Effector memory CD8-positive, alpha-beta T cell (primary cell): Measurements from ENCODE around the gene ZFYVE19.

Source experiments
- ATAC-seq: fragments of 150-1000 bp; cut with Tn5 transposase; replicated peaks from 2 replicates; pipeline ENCODE4 v1.10.0; 2021; ENCODE audit warnings: mild to moderate bottlenecking, moderate library complexity
- DNase-seq, 3 experiments: peaks; one replicate each; pipeline ENCODE4 v3.0.0; 2021
- H3K27ac Mint-ChIP-seq, 2 donors: one replicate each; pipeline ENCODE4 v1.8.0; 2022; ENCODE audit warnings: mild to moderate bottlenecking in 2 of 2, mixed read lengths in 2 of 2, moderate library complexity in 2 of 2
- H3K27me3 Mint-ChIP-seq, 2 donors: one replicate each; pipeline ENCODE4 v1.8.0; 2022; ENCODE audit warnings: mixed read lengths in 2 of 2
- H3K36me3 Mint-ChIP-seq: one replicate; pipeline ENCODE4 v1.8.0; 2022; ENCODE audit warnings: mild to moderate bottlenecking, moderate library complexity, mixed read lengths; ENCODE audit not compliant: insufficient read depth
- H3K4me1 Mint-ChIP-seq, 2 donors: one replicate each; pipeline ENCODE4 v1.8.0; 2022; ENCODE audit warnings: low read depth in 2 of 2, mixed read lengths in 2 of 2
- H3K4me3 Mint-ChIP-seq, 2 donors: one replicate each; pipeline ENCODE4 v1.8.0; 2022; ENCODE audit warnings: mild to moderate bottlenecking in 2 of 2, mixed read lengths in 2 of 2, moderate library complexity in 2 of 2
- H3K9me3 Mint-ChIP-seq, 2 donors: one replicate each; pipeline ENCODE4 v1.8.0; 2022; ENCODE audit warnings: mixed read lengths in 2 of 2

Gene ZFYVE19

DNA sequence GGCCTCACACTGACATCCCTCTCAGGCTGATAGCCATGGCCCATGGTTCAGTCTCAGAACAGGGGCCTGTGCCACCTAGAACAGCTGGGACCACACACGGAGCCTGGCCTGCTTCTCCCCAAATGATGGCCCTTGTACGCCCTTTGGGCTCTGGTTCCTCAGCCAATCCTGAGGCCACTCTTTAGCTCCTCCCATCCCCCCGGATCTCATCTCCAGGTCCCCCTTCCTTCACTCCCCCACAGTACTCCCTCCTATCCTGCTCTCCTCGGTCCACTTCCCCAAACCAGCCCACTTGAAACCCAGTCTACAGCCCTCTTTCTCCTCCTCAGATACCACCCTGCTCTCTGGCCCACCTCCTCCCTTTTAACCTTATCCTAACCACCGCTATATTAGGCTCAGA lies 17.8 kb upstream of the ZFYVE19 start:
- Mint-ChIP-seq H3K27ac (peak overlapping the region in 1 of 2 donors; percentile 75), H3K4me3 (no peak overlapping the region), H3K36me3 (peaks cover 15% of the 10 kb centered on the region), H3K27me3 (no peaks in the 10 kb centered on the region), H3K9me3 (no peaks in the 10 kb centered on the region), H3K4me1 (peaks cover 16 to 31% of the 10 kb centered on the region in 2 donors)
- ATAC-seq (no peak), DNase-seq (no peak)

DNA sequence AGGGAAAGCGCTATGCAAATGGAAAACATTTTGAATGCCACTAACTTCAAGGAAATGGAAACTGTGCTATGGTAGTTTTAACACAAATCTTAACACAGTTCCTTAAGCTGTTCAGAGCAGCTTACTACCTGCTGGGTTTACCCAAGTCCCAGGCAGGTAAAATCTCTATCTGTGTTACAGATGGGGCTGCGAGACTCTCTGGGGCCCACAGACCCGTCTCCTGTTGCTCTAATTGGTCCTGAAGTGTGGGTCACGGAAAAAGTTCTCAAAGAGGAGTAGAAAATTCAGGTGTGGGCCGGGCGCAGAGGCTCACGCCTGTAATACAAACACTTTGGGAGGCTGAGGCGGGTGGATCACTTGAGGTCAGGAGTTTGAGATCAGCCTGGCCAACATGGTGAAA lies 16.9 kb upstream of the ZFYVE19 start:
- ATAC-seq (no peak), DNase-seq (no peak)
- Mint-ChIP-seq H3K27me3 (no peaks in the 10 kb centered on the region), H3K4me1 (peaks cover 16 to 31% of the 10 kb centered on the region in 2 donors), H3K27ac (no peak overlapping the region), H3K36me3 (peaks cover 15% of the 10 kb centered on the region), H3K4me3 (no peak overlapping the region), H3K9me3 (no peaks in the 10 kb centered on the region)

DNA sequence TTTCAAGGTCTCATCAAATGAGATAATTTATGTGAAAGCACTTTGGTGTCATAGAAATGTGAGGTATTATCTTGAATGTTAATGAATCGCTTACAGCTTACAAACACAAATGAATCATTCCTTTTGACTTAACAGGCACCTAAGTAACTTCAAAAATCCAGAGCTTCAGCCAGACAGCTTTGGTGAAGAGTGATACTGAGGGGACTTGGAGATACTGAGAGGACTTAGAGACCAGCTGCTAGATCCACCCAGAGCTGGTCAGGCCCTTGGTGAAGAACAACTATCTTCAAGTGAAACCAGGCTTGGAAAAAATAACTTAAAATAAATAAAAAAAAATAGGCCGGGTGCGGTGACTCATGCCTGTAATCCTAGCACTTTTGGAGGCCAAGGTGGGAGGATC lies 16.2 kb upstream of the ZFYVE19 start:
- no peaks in the 10 kb centered on the region for H3K9me3 Mint-ChIP-seq
- peaks cover 16 to 34% of the 10 kb centered on the region in 2 donors for H3K4me1 Mint-ChIP-seq
- no peaks in the 10 kb centered on the region for H3K27me3 Mint-ChIP-seq
- DNase-seq (no peak), ATAC-seq (no peak)
- no peak overlapping the region for H3K27ac Mint-ChIP-seq
- H3K36me3 Mint-ChIP-seq, result peaks cover 15% of the 10 kb centered on the region
- H3K4me3 Mint-ChIP-seq, result no peak overlapping the region

DNA sequence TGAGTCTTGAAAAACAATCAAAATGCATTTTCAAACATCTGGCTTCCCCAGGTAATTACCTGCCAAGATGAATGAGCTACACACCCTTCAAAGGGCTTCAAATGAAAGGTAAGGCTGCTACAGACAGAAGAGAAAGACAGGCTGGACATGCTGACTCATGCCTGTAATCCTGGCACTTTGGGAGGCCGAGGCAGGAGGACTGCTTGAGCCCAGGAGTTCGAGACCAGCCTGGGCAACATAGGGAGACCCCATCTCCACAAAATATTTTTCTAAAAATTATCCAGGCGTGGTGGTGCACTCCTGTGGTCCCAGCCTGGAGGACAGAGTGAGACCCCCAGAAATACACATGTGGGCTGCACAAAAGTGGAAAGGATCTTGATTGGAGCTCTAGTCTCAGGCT lies 14.5 kb upstream of the ZFYVE19 start:
- peak overlapping the region in 1 of 2 donors; percentile 30 for H3K27ac Mint-ChIP-seq

DNA sequence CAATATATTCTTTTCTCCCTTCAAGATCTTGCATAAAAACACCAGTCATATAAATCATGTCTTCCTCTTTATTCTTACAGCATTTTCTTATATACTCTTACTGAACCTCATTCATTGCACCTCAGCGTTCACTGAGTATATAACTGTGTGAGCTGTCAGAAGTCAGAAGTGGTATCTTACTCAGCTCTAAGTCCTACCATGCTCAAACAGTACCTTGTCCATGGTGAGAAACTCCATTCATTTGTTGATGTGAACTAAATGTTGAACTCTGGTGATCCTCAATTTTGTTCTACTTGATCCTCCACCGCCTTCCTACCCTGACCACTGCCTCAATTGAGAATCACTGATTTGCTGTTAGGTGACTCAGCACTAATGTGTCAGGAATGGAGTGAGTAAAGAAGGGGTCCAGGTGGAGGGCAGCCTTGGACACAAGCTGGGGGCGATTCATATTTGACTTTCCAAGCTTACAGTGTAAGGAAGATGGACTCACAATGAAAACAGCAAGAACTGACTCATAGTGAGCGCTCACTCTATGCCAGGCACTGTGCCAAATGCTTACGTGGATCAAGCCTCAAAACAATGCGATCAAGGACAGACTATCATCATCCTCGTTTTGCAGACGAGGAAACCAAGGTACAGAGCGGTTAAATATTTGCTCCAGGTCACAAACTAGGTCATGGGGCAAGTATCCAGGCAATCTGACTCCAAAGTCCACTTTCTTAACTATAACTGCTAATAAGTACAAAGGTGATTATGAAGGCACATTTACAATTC lies 13.5 kb upstream of the ZFYVE19 start:
- ATAC-seq (no peak), DNase-seq (no peak)
- Mint-ChIP-seq H3K4me3 (no peak overlapping the region), H3K27me3 (no peaks in the 10 kb centered on the region), H3K36me3 (peaks cover 20% of the 10 kb centered on the region), H3K27ac (peak overlapping the region in 1 of 2 donors; percentile 5), H3K9me3 (no peaks in the 10 kb centered on the region), H3K4me1 (peaks cover 10 to 33% of the 10 kb centered on the region in 2 donors)

More for the DNA sequence above, 14.5 kb upstream of the ZFYVE19 start:
- DNase-seq (no peak), ATAC-seq (no peak)
- H3K36me3 Mint-ChIP-seq, result peaks cover 15% of the 10 kb centered on the region
- no peaks in the 10 kb centered on the region for H3K9me3 Mint-ChIP-seq
- H3K4me3 Mint-ChIP-seq, result no peak overlapping the region
- peaks cover 14 to 32% of the 10 kb centered on the region in 2 donors for H3K4me1 Mint-ChIP-seq
- no peaks in the 10 kb centered on the region for H3K27me3 Mint-ChIP-seq

DNA sequence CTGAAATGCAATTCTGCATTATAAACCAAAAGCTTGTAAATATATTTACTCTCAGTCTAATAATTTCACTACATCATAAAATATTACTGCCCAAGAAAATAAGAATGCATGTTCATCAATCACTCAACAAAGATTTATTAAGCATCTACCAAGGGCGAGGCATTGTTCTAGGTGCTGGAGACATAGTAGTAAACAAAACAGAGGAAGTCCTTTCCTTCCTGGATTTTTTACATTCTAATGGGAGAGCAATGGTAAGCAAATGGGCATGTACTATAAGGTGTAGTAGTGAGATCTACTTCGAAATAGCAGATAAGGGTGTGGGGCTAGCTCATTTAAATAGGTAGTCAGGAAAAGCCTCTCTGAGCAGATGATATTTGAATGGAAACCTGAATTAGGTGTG lies 10.8 kb upstream of the ZFYVE19 start:
- Mint-ChIP-seq H3K36me3 (peaks cover 27% of the 10 kb centered on the region), H3K27me3 (no peaks in the 10 kb centered on the region), H3K4me1 (peaks cover 15 to 38% of the 10 kb centered on the region in 2 donors), H3K27ac (peak overlapping the region in 1 of 2 donors; percentile 19), H3K9me3 (no peaks in the 10 kb centered on the region), H3K4me3 (no peak overlapping the region)
- DNase-seq (no peak), ATAC-seq (no peak)

DNA sequence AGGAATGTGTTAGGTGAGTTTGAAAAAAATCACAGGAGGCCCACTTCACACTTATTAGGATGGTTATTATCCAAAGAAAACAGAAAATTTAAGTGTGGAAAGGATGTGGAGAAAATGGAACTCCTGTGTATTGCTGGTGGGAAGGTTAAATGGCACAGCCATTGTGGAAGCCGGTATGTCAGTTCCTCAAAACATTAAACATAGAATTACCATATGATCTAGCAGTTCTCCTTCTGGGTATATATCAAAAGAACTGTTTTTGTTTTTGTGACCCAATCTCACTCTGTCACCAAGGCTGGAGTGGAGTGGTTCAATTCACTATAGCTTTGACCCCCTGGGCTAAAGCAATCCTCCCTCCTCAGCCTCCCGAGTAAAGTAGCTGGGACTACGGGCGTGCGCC lies 10.4 kb upstream of the ZFYVE19 start:
- H3K27ac Mint-ChIP-seq, result peak overlapping the region in 1 of 2 donors; percentile 19
- no peaks in the 10 kb centered on the region for H3K27me3 Mint-ChIP-seq
- peaks cover 18 to 40% of the 10 kb centered on the region in 2 donors for H3K4me1 Mint-ChIP-seq

DNA sequence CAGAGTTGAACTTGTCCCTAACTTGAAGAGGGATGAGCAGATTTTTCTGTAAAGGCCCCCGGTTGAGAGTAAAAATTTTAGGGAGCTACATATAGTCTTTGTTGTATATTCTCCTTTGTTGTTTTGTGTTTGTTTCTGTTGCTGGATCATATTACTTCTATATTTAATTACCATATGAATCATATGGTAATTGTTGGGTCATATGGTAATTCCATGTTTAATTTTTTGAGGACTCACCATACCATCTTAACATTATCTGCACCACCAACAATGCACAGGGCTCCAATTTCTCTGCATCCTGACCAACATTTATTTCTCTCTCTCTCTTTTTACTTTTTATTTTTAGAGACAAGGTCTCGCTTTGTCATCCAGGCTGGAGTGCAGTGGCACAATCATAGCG lies 7.4 kb upstream of the ZFYVE19 start:
- ATAC-seq (no peak), DNase-seq (no peak)
- peak overlapping the region in 1 of 2 donors; percentile 8 for H3K27ac Mint-ChIP-seq
- H3K4me1 Mint-ChIP-seq, result peaks cover 22 to 34% of the 10 kb centered on the region in 2 donors
- no peak overlapping the region for H3K4me3 Mint-ChIP-seq
- H3K36me3 Mint-ChIP-seq, result peaks cover 15% of the 10 kb centered on the region
- no peaks in the 10 kb centered on the region for H3K9me3 Mint-ChIP-seq
- no peaks in the 10 kb centered on the region for H3K27me3 Mint-ChIP-seq

More for the DNA sequence above, 10.4 kb upstream of the ZFYVE19 start:
- Mint-ChIP-seq H3K4me3 (no peak overlapping the region), H3K36me3 (peaks cover 25% of the 10 kb centered on the region), H3K9me3 (no peaks in the 10 kb centered on the region)
- DNase-seq (no peak), ATAC-seq (no peak)

DNA sequence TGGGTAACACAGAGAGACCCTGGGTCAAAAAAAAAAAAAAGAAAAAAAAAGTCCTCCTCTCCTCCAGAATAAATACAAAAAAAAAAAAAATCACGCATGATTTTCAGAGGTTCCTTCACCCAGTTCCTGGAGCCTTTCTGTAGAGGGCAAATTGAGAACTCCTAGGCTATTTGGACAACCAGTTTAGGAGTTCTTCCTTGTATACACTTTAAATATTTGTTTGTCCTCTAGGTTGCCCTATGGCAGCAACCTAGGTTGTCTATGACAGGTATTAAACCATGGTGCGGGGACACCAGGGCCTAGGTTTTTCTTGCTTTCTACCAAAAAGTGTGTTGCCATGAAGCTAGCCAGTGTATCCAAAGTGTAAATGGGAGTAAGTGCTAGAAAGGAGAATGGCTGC lies 3.8 kb upstream of the ZFYVE19 start:
- Mint-ChIP-seq H3K27ac (peak overlapping the region; percentile 3 to 4), H3K4me1 (peaks cover 27 to 29% of the 10 kb centered on the region in 2 donors), H3K9me3 (no peaks in the 10 kb centered on the region), H3K36me3 (peaks cover 13% of the 10 kb centered on the region), H3K4me3 (no peak overlapping the region), H3K27me3 (no peaks in the 10 kb centered on the region)
- no peak for ATAC-seq
- no peak for DNase-seq

DNA sequence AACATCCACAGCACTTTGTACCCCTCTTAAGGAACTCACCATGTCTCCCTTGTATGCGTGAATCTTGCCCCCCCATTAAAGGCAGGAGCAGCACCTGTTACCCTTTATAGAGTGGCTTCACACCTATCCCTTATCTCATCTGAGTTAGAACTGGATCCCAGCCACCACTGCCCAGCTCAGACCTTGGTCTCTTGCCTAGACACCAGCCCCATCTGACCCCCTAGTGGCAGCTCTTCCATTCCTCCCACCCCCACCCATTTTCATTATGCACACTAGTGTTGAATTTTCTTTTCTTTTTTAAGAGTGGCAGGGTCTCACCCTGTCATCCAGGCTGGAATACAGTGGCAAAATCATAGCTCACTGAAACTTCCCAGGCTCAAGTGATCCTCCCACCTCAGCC lies 3.2 kb upstream of the ZFYVE19 start:
- Mint-ChIP-seq H3K9me3 (no peaks in the 10 kb centered on the region), H3K36me3 (peaks cover 11% of the 10 kb centered on the region), H3K27ac (peak overlapping the region; percentile 3 to 4), H3K4me1 (peaks cover 24 to 29% of the 10 kb centered on the region in 2 donors), H3K4me3 (no peak overlapping the region), H3K27me3 (no peaks in the 10 kb centered on the region)
- ATAC-seq, result no peak
- DNase-seq, result no peak

DNA sequence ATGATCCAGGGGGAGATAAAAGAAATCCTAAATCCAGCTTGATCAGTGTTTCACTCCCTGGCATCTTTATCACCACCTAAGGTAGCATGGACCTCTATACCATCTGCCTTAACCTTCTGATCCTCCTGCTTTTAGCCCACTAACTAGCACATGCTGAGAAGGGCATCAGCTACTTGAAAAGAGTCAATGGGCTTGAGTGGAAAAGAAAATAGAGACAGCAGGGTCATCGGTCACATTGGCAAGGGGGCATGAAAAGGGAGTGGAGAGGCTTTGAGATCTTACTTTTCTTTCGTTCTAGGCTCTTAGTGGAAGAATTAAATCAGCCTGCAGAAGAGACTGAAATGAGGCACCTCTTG lies 239 bp upstream of the ZFYVE19 start:
- DNase-seq, result no peak
- H3K4me3 Mint-ChIP-seq, result peak overlapping the region; percentile 92
- peaks cover 18% of the 10 kb centered on the region in 2 donors for H3K4me1 Mint-ChIP-seq
- peaks cover 7% of the 10 kb centered on the region for H3K36me3 Mint-ChIP-seq
- peak overlapping the region; percentile 91 for H3K27ac Mint-ChIP-seq
- H3K9me3 Mint-ChIP-seq, result no peaks in the 10 kb centered on the region
- no peak for ATAC-seq
- H3K27me3 Mint-ChIP-seq, result no peaks in the 10 kb centered on the region

DNA sequence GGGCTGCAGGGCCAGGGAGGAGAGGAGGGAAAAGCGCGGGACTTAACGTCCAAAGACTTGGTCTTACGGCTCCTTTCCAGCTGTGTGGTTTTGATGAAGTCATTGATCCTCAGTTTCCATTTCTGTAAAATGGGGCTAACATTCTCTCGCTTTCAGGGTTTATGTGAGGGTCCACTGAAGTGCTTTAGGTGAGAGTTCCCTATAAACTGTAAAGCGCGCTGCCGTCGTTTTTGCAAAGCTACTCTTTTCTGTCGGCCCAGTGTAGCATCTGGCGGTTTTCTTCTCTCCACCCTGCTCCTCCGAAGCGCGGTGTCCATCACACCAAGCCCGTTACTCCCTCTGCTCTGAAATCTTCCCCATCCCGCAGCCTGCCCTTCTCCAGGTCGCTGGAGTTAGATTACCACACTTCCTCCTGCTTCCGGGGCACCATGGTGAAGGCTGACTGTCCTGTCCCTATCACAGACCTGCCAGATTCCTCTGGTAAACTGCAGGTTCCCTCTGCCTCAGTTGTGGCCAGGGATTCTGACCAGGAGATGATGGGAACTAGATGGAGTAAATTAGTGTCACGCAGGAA lies 1.1 kb downstream of the ZFYVE19 start:
- H3K9me3 Mint-ChIP-seq, result no peaks in the 10 kb centered on the region
- H3K4me1 Mint-ChIP-seq, result peaks cover 12 to 15% of the 10 kb centered on the region in 2 donors
- ATAC-seq (no peak), DNase-seq (no peak)
- peak overlapping the region; percentile 92 for H3K4me3 Mint-ChIP-seq
- no peaks in the 10 kb centered on the region for H3K27me3 Mint-ChIP-seq
- no peak overlapping the region for H3K27ac Mint-ChIP-seq
- H3K36me3 Mint-ChIP-seq, result peaks cover 7% of the 10 kb centered on the region

DNA sequence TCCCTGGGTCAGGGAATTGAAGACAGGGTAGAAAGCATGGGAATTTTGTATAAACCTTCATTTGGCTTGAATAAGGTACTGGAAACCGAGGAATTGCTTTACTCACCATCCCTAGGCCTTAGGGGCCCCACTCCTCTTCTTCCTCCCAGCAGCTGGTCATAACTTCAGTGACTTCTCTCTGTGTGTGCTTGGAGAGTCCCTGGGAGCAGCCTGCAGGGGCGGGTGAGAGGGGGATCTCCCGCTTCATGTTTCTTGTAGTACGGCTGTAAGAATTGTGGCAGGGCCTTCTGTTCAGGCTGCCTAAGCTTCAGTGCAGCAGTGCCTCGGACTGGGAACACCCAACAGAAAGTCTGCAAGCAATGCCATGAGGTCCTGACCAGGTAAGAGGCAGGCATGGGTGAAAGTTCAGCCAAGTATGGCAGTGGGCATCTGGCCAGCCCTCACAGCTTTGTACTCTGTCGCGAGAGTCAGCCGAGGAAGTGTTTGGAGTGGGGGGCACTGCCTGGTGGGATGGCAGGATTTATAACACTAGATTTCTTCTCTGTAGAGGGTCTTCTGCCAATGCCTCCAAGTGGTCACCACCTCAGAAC lies 2.1 kb downstream of the ZFYVE19 start:
- Mint-ChIP-seq H3K27me3 (no peaks in the 10 kb centered on the region), H3K4me3 (peak overlapping the region; percentile 92), H3K36me3 (peaks cover 7% of the 10 kb centered on the region)

More for the DNA sequence above, 2.1 kb downstream of the ZFYVE19 start:
- Mint-ChIP-seq H3K9me3 (no peaks in the 10 kb centered on the region), H3K4me1 (peaks cover 12 to 15% of the 10 kb centered on the region in 2 donors), H3K27ac (no peak overlapping the region)
- no peak for ATAC-seq
- DNase-seq, result no peak
